HUDEP-2 (cell line): Measurements from ENCODE around the gene DNAI2.
A peak's percentile ranks its signal among the peaks of the same experiment; 100 is the strongest.

Experiments used
- DNase-seq, 76 experiments: peaks; one replicate each; lab custom pipeline; 2025; ENCODE audit not compliant: unreplicated experiment in 76 of 76; lab: John Stamatoyannopoulos, UW

DNAI2 gene

GRCh38 chr17:74334393-74335039 is 60.5 kb downstream of the DNAI2 start:
- DNase-seq: no peak

GRCh38 chr17:74335529-74336062 is 61.6 kb downstream of the DNAI2 start:
- no peak for DNase-seq

GRCh38 chr17:74336307-74336706 is 62.3 kb downstream of the DNAI2 start:
- DNase-seq: no peak

- DNase-seq: no peak
Observed at GRCh38 chr17:74337834-74338500, 63.9 kb downstream of the DNAI2 start.

- no peak for DNase-seq
Observed at GRCh38 chr17:74339537-74340195, 65.6 kb downstream of the DNAI2 start.

DNA sequence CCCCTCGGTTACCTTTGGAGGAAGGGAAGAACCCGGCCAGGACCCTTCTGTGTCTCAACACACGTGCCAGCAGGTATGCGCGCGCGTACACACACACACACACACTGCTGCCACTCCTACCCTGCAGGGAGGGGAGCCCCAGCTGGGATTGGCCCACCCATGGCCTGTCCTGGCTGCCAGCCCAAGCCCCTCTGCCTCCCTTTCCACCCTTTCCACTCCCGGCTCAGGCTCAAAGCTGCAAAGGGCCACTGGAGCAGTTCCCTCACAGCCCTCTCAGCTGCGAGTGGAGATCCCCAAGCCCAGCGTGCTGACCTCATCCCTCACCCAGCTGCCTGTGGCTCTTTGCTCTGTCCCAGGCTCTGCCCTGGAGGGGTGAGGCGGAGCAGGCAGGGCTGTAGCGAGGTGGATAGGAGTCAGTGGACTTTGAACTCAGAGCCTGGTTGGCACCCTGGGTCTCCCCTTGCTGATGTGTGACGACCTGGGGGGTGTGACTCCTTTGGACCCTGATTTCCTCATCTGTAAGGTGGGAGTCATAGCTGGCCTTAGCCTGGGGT is 66.5 kb downstream of the DNAI2 start:
- DNase-seq: no peak

- no peak for DNase-seq
Observed at GRCh38 chr17:74342224-74342623, 68.2 kb downstream of the DNAI2 start.

DNA sequence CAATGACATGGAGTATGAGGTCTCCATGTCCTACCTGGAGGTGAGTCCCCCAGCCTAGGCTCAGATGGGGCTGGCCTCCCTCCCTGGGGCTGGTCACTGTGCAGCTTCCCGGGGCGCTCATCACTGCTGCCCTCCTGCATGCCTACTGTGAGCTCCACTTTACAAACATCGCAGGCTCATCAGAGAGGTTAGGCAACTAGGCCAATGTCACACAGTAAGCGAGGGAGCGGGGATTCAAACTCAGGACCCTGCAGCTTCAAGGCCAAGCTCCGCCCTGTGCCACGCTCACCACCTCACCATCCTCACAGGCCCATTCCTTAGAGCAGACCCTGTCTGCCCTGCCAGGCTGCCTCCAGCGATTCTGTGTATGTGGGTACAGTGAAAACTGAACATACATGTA is 69.1 kb downstream of the DNAI2 start:
- no peak for DNase-seq

DNA sequence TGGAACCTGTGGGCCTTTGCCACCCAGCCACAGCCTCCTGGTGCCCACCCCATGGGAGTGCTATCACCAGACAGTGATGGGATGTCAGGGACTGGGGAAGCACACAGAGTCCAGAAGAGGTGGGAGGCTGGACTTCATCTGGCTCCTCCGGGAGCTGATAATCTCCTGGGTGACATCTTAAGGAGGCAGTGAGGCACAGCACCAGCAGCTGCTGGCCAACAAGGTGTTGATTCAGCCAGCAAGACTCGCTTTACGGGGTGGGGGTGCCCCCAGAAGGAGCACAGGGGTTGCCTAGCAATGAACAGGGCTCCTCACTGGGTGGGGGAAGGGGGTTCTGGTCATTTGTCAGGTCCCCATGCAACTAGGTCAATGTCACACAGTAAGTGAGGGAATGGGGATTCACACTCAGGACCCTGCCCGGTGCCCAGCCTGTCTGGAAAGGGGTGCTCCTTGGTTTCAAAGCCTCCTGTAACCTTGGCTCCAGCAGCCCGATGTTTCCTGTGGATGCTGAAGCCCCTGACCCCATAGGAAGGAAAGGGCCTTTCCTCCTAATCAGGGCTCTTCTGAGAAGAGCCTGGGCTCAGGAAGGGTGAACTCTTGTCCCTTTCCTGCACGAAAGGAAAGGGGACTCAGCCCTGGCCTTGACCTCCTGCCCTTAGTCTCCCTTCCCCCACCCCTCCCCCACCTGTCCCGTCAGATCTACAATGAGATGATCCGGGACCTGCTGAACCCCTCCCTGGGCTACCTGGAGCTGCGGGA is 69.7 kb downstream of the DNAI2 start:
- no peak for DNase-seq

DNA sequence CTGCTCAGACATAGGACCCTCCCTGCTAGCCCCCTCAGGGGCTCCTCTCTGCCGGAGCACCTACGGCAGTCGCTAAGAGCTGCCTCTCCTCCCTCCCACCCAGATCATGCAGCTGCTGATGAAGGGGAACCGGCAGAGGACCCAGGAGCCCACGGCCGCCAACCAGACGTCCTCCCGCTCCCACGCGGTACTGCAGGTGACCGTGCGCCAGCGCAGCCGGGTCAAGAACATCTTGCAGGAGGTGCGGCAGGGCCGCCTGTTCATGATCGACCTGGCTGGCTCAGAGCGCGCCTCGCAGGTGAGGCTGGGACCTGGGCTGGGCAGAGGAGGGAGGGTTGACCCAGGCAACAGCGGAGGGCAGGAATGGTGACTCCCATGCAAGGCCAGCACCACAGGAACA is 70.6 kb downstream of the DNAI2 start:
- DNase-seq: no peak

- DNase-seq: no peak
Observed at GRCh38 chr17:74345433-74346241, 71.6 kb downstream of the DNAI2 start.

GRCh38 chr17:74347646-74348045 is 73.6 kb downstream of the DNAI2 start:
- no peak for DNase-seq

- DNase-seq: no peak
Observed at GRCh38 chr17:74349120-74349519, 75.1 kb downstream of the DNAI2 start.

DNA sequence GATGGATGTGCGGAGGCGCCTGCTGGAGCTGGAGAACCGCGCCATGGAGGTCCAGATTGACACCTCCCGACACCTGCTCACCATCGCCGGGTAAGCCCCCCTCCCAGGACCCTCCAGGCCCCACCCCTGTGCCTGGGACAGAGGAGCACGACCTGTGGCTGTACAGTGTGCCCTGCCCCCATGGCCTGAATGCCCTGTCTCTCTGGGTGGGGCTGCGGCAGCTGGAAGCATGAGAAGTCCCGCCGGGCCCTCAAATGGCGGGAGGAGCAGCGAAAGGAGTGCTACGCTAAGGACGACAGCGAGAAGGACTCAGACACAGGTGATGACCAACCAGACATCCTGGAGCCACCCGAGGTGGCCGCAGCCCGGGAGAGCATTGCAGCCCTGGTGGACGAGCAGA is 76.5 kb downstream of the DNAI2 start:
- no peak for DNase-seq

GRCh38 chr17:74351552-74352210 is 77.6 kb downstream of the DNAI2 start:
- DNase-seq: no peak

DNA sequence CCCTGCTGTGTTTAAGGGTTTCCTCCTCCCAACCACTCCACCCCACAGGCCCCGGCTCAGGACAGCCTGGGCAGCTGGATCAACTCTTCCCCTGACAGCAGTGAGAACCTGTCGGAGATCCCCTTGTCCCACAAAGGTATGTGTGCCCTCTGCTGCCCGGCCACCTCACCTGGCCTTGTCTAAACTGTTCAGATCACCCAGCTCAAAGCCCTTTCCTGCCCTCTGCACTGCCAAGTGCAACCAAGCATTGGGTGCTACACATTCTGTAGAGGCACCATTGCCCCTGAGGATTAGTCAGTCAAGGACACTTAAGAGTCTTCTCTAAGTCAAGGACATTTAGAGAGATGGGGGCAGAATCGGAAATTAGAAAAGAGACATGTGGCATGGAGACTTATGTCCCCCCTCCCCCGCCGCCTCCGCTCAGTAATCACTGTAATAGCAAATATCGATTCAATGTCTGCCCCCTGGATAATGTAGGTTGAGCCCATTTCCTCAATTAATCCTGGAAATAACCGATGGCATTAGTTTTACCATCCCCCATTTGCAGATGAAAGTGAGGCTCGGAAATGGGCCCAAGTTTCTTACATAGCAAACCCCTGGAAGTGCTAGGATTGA is 79.5 kb downstream of the DNAI2 start:
- DNase-seq: no peak

GRCh38 chr17:74354123-74354522 is 80.1 kb downstream of the DNAI2 start:
- peak in 67 of 76 experiments; percentile 7 to 82 (median 58) for DNase-seq

- no peak for DNase-seq
Observed at GRCh38 chr17:74354561-74354960, 80.5 kb downstream of the DNAI2 start.

DNA sequence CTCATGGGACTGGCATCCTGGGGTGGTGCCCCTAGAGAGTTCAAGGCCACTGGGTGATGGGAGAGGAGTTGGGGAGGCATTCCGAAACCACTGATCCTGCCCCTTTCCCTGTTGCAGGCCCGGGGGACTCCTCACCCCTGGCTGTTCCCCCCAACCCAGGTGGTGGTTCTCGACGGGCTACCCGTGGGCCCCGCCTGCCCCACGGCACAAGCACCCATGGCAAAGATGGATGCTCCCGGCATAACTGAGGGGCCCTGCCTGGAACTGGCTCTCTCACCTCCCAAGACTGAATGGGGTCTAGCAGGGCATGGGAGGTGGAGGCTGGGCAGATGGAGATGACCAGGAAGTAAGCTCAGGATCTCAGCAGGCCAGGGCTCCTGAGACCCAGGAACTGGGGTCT is 81.0 kb downstream of the DNAI2 start:
- DNase-seq: no peak
